GM10266 (cell line): ENCODE measurements around the gene ELOVL4.

Experiments
- DNase-seq: peaks from one replicate; pipeline ENCODE4 v3.0.0; 2012; ENCODE audit errors: extremely low spot score
- TF ChIP-seq, protein P1 (sequence below): IDR thresholded peaks from 2 replicates; pipeline ENCODE4 v1.5.1; 2012; ENCODE audit warnings: mild to moderate bottlenecking, low read depth; ENCODE audit not compliant: control insufficient read depth, insufficient read depth; ENCODE audit errors: missing control alignments

Gene ELOVL4

DNA sequence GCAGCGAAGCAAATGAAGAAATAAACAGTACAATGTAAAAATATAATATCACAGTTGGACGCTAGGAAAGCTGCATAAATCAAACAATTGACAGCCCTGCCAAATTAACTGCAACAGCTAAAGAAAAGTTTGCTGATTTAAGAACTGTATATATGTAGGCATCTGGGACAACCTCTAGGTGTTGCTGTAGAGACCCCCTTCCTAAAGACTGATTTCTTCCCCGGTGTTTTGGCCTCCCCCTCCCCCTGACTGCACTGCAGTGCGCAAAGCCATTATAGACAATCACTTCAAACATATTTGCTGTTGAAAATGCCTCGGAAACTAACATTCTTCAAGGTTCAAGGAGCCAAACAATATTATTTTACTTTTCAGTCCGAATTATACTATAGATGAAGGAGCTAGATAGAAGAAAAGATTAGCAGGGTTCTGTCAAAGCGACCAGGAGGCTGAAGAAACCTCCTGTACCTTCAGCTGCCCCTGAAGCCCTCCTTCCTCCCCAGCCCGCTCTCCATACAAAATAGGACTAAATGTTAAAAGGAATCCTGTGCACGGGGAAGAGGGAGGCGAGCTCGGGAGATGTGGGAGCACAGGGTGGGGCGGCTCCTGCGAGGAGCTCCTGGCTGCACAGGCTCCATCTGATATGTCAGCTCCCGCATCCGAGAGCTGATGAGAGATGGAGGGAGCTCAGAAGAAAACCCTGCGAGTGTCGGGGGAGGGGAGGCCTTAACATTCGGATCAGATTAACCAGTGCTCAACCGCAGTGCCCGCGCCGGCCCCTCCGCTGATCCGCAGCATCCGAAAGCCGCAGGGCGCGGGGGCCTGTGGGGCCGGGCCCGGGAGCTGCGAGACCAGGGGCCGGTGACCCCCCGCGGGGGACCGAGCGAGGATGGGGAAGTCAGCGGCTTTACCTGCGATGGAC lies 822 bp downstream of the ELOVL4 start:
- DNase-seq, result peak; percentile 40
- TF ChIP-seq, protein P1, sequence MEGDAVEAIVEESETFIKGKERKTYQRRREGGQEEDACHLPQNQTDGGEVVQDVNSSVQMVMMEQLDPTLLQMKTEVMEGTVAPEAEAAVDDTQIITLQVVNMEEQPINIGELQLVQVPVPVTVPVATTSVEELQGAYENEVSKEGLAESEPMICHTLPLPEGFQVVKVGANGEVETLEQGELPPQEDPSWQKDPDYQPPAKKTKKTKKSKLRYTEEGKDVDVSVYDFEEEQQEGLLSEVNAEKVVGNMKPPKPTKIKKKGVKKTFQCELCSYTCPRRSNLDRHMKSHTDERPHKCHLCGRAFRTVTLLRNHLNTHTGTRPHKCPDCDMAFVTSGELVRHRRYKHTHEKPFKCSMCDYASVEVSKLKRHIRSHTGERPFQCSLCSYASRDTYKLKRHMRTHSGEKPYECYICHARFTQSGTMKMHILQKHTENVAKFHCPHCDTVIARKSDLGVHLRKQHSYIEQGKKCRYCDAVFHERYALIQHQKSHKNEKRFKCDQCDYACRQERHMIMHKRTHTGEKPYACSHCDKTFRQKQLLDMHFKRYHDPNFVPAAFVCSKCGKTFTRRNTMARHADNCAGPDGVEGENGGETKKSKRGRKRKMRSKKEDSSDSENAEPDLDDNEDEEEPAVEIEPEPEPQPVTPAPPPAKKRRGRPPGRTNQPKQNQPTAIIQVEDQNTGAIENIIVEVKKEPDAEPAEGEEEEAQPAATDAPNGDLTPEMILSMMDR, result peak; percentile 24

DNA sequence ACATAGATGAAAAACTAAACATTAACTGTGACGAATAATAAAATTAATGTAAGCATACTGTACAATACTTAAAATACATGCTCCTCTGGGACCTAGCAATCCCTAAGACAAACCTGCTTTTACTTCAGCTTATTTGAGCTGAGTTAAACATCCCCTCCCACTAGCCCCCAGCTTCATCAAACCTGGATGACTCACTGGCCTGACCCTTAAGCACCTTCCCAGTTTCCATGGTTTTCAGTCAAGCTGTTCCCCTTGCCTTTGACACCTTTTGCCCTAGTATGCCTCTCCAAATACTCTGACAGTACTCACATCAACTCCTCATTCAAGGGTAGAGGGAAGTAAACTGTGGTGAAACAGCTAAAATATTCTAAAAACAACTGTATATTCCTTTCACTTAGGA lies 4.2 kb downstream of the ELOVL4 start:
- DNase-seq, result no peak
- TF ChIP-seq, protein P1, result no peak

DNA sequence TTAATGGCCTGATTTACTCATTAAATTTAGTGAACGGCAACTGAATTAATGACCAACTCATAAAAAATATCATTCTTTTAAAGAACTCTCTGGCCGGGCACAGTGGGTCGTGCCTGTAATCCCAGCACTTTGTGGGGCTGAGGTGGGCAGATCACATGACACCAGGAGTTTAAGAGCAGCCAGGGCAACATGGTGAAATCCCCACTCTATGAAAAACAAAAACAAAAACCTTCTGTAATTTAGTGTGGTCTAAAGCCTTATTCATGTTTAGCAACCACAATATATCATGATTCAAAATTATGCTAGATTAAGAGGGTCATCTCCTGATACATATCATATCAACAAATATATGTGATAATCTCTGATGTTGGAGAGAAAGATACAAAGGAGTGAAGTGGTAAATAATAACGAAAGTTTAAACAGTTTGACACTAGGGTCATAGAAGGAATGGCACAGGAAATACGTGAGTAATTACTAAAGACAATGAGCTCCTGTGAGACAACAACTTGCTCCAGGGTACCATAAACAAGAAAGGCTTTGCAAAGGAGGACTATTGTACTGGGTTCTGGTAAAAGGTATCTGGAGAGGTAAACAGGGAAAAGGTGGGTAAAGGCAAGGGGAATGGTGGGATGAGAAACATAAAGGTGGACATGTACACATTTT lies 5.7 kb downstream of the ELOVL4 start:
- DNase-seq, result no peak
- TF ChIP-seq, protein P1, result no peak

DNA sequence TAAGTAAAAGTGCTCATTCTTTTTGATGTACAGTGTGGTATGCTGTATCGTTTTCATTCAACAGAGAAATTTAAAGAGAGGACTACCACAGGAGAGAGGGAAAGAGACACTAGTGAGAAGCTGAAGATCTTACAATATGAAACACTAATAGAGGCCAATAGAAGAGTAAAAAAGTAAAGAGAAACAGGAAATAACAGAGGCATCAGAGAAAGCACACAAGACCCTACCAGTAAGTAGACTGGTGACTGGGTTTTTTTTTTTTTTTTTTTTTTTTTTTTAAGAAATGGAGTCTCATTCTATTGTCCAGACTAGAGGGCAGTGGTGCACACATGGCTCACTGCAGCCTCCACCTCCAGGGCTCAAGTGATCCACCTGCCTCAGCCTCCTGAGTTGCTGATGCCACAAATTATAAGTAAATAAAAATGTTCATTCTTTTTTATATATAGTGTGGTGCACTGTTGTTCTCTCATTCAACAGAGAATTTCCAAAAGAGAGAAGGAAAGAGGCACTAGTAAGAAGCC lies 18.8 kb downstream of the ELOVL4 start:
- DNase-seq, result no peak
- TF ChIP-seq, protein P1, result no peak

DNA sequence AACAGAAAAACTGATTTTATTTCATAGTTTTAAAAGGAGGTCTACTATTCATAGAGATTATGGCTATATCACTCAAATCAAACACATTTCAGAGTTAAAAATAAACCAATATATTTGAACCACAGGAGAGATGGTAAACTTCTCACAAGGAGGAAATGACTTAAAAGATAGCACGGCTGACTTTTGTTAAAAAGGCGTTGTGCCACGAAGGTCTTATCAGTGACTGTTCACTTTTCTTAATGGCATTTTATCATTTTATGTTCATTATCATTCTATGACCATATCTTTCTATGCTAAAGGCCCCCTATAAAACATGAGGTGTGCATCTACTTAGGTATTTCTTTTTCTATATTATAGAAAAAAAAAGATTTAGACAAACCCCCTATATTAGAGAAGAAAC lies 19.6 kb downstream of the ELOVL4 start:
- TF ChIP-seq, protein P1, result no peak
- DNase-seq, result no peak

DNA sequence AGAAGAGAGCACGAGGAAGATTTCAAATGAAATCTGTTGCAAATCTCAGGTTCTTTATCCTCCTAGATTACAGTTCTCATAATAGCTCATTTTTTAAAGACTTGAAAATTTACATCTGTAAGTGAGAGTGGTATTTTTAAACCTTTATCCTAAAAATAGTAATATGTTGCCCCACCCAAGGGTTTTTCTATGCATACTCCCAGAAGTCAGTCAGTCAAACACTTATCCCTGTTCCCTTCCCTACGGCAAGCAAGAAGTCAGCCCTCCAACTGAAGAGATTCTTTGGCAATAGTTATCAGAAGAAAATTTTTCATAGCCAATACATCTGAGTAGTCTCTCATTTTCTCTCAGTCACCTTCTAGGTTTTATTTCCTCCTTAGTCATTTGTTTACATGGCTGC lies 24.1 kb downstream of the ELOVL4 start:
- DNase-seq, result no peak
- TF ChIP-seq, protein P1, result no peak
